GM19463 (cell line): ENCODE measurements around the gene NFYC.

Experiments used
- ATAC-seq: cut with Tn5 transposase; IDR thresholded peaks from one replicate; pipeline ENCODE4 v1.9.1; 2021; ENCODE audit warnings: mild to moderate bottlenecking, moderate library complexity; ENCODE audit not compliant: unreplicated experiment

The NFYC gene

GRCh38 chr1:40756523-40756922 lies 65.0 kb downstream of the NFYC start:
- no peak for ATAC-seq

GRCh38 chr1:40757084-40757483 lies 65.6 kb downstream of the NFYC start:
- ATAC-seq: no peak

GRCh38 chr1:40758004-40758403 lies 66.5 kb downstream of the NFYC start:
- ATAC-seq: no peak

GRCh38 chr1:40758578-40759343 lies 67.3 kb downstream of the NFYC start:
- no peak for ATAC-seq

GRCh38 chr1:40760984-40761383 lies 69.5 kb downstream of the NFYC start:
- no peak for ATAC-seq

GRCh38 chr1:40762144-40762923 lies 70.8 kb downstream of the NFYC start:
- no peak for ATAC-seq

- ATAC-seq: peak; percentile 44
Observed at GRCh38 chr1:40763742-40764532, 72.4 kb downstream of the NFYC start.

- no peak for ATAC-seq
Observed at GRCh38 chr1:40764981-40765380, 73.5 kb downstream of the NFYC start.

- ATAC-seq: no peak
Observed at GRCh38 chr1:40766017-40766416, 74.5 kb downstream of the NFYC start.

GRCh38 chr1:40766560-40766959 lies 75.1 kb downstream of the NFYC start:
- ATAC-seq: no peak

- no peak for ATAC-seq
Observed at GRCh38 chr1:40768146-40768990, 76.9 kb downstream of the NFYC start.

- ATAC-seq: no peak
Observed at GRCh38 chr1:40769815-40770214, 78.3 kb downstream of the NFYC start.

GRCh38 chr1:40770296-40771070 lies 79.0 kb downstream of the NFYC start:
- no peak for ATAC-seq

- no peak for ATAC-seq
Observed at GRCh38 chr1:40772146-40772955, 80.8 kb downstream of the NFYC start.

- no peak for ATAC-seq
Observed at GRCh38 chr1:40773748-40774265, 82.3 kb downstream of the NFYC start.

GRCh38 chr1:40774266-40774998 lies 82.9 kb downstream of the NFYC start:
- no peak for ATAC-seq

GRCh38 chr1:40776236-40777072 lies 85.0 kb downstream of the NFYC start:
- ATAC-seq: no peak
